IPS DF 4.7 (cell line): Measurements from ENCODE around the gene BCOR.

ENCODE experiments used
- DNase-seq: peaks from one replicate; pipeline ENCODE4 v3.0.0-alpha.2; 2013; ENCODE audit warnings: low spot score; ENCODE audit errors: extremely low read depth

The BCOR gene

GRCh38 chrX:40097504-40098263 lies at the start of gene BCOR:
BCOR (minus strand) TSS chrX:40097958; CDS start chrX:40077929, 20,029 bp downstream.
- no peak for DNase-seq

GRCh38 chrX:40147126-40147952 lies 49.6 kb upstream of the BCOR start:
- no peak for DNase-seq

DNA sequence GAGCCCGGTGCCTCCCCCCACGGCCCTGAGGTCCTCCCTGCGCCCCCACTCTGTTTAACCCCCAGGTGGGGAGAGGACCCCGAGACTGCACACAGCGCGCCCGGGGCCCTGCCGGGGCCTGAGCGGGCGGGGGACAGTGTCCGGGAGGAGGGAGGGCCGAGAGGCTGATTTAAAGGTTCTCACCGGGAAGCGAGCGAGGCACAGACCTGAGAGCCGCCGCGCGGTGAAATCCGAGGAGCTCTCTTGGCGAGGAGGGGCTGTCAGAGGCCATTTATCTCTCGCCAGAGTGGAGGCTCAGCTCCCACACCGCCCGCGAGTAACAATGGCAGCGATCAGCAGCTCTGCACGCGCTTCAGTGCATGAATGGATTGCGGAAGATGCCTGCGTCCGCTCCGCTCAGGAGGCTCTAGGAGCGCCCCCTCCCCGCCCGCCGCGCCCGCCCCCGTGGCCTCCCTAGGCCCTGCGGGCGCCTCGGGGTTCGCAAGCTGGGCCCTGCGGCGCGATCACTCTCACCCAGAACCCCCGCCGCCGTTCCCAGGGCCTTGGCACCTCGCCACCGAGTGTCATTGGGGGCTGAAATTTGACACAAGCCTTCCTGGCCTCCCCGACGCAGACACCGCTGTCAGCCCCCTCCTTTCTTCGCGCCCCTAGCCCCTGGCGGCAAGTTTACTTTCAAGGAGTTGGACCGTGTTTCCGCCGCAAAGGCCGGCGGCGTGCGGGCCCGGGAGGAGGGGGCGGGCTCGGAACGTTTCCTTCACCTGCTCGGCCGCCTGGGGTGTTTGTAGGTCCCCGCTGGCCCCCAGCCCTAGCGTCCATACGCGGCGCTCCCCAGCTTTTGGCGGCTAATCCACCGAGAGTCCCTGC lies 48.7 kb upstream of the BCOR start:
- DNase-seq: no peak

DNA sequence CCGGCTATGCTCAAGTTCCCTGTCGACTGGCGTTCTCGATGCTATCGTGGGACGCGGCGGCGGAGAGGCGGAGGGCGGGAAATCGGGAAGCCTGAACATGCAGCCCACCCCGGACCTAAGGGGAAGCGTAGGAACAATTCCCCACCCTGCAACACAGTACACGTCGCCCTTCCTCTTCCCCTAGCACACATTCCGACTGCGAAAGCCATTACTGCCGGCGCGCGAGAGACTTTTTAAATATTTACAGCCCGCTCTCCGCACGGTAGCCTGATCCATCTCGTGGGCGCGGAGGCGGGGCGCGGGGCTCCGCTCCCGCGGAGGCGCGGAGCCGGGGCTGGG lies 48.1 kb upstream of the BCOR start:
- no peak for DNase-seq

DNA sequence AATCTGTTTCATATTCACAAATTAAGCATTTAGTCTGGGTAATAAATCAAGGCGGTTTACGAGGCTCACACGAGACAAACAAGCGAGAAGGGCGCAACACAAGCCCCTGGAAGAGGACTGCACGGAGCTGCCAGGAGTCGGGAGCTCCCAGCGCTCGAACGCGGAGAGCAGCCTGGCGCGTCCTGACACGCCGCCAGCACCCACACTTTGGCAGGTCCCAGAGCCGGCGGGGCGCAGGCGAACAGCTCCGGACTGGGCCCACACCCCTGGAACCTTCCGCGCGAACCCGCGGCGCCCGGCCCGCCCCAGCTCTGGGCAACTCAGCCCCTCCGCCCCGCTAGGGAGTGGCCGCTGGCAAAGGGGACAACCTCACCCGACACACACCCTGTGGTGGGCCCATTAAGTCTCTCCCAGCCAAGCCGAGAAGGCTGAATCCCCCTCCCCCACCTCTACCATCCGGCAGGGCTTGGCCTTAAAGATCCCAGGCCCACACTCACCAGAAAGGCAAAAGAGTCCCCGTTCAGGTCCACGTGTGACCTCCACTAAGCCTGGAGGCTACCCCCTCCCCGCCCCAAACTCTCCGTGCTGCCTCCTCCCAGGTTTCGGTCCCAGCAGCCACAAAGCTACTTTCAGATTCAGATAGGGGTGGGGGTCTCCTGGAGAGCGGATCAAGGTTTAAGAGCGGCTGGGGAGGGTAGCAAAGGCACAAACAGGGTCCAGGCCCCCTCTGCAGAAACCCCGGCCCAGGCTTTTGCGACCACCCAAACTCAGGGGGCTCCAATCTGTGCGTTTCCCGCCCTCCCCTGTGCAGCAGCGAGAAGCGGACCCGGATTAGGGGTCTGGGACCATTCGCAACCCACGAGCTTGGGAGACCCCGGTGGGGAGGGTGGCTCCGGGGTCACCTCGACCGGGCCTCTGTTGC lies 47.5 kb upstream of the BCOR start:
- DNase-seq: no peak

DNA sequence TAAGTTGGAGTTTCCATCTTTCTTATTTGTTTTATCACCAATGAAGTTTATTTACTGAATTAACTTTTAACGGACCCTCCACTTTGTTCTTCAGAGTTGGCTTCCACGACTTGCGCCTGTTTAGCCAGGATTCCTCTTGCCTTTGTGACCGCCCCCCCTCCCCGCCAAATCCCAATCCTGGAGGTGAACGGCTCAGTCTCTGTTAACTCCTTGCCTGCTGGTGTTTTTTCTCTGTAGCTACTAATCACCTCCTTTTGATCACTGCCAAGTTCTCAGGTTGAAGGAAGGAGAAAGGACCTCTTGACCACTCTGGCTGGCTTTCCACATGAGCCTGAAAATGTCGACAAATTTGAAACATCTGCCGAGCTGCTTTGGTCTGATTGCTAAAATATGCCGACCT lies 46.8 kb upstream of the BCOR start:
- DNase-seq: no peak

- no peak for DNase-seq
Measured at GRCh38 chrX:40143987-40144386, 46.2 kb upstream of the BCOR start.

DNA sequence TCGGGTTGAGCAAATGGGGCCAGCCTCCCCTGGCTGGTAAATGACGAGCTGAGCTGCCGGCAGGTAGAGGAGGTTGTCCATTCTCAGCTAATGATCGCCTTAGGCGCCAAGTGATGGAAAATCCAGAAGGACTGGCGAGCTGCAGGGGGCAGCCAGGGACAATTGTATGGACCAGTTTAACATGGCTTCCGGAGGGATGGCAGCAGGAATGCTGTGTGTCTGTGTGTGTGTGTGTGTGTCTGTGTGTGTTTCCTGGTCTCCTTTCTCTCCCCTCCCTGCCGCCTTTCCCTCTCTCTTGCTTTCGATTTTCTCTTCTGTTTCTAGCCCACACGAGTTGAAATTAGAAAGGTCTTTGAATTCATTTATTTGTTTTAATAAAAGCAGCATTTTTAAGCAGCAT lies 45.2 kb upstream of the BCOR start:
- DNase-seq: no peak

DNA sequence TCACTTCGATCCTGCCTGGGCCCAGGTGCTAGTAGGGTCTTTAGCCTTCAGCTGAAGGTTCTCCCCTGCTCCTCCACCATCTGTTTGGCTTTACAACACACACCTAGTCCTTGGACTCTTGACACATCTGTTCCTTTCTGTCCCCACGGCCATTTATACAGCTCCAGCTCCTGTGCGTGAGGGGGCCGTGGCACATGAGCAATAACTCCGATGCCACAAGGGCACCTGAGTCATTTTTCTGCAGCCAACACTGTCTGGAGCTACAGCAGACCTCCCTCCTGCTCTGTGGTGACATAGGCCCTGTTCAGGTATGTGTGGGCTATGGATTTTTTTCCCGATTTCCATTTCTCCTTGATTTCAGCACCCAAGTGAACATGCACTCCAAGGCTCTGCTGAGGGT lies 44.7 kb upstream of the BCOR start:
- DNase-seq: no peak

GRCh38 chrX:40140706-40141499 lies 43.1 kb upstream of the BCOR start:
- DNase-seq: no peak

- DNase-seq: no peak
Measured at GRCh38 chrX:40132751-40133150, 35.0 kb upstream of the BCOR start.

DNA sequence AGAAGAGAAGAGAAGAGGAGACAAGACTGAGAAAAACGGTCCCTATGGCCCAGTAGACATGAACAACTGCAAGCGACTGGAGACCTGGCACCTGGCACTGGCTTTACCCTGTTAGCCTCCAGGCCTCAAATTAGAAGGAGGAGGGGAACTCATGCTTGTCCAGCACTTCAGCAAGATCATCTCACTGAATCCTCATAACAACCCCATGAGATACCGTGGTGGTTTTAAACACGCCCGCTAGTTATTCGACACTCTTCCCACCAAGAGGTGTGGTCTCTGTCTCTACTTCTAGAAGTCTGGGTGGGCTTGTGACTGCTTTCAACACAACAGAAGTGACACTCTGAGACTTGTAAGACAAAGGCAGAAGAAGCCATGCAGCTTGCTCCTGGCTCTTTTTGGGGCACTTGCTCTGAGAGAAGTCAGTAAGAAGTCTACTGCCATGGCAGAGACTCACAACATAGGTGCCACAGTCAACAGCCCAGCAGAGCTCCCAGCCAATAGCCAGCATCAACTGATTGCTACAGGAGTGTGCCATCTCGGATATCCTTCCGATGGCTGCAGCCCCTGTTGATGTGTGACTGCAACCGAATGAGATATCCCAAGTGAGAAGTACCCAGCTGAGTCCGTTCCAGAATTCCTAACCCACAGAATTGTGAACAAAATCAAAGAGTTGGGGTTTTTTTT lies 34.0 kb upstream of the BCOR start:
- no peak for DNase-seq

GRCh38 chrX:40130207-40130606 lies 32.4 kb upstream of the BCOR start:
- no peak for DNase-seq

GRCh38 chrX:40127052-40127451 lies 29.3 kb upstream of the BCOR start:
- no peak for DNase-seq

GRCh38 chrX:40122487-40122886 lies 24.7 kb upstream of the BCOR start:
- no peak for DNase-seq

DNA sequence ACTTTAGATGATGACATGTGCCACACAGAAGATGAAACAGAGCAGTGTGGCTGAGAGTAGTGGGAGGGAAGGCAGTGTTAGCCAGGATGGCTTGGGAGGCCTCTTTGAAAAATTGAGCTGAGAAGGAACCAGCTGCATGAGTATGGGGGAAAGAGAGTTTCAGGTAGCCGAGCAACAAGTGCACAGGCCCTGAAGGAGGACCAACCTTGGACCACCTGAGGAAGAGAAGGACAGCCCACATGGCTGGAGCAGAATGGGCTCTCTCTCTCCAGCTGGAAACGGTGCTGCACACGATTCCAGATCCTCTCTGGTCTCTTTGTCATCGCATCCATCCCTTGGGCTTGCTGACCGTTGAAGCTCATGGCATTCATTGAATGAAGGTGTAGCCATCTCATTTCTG lies 23.9 kb upstream of the BCOR start:
- DNase-seq: no peak

DNA sequence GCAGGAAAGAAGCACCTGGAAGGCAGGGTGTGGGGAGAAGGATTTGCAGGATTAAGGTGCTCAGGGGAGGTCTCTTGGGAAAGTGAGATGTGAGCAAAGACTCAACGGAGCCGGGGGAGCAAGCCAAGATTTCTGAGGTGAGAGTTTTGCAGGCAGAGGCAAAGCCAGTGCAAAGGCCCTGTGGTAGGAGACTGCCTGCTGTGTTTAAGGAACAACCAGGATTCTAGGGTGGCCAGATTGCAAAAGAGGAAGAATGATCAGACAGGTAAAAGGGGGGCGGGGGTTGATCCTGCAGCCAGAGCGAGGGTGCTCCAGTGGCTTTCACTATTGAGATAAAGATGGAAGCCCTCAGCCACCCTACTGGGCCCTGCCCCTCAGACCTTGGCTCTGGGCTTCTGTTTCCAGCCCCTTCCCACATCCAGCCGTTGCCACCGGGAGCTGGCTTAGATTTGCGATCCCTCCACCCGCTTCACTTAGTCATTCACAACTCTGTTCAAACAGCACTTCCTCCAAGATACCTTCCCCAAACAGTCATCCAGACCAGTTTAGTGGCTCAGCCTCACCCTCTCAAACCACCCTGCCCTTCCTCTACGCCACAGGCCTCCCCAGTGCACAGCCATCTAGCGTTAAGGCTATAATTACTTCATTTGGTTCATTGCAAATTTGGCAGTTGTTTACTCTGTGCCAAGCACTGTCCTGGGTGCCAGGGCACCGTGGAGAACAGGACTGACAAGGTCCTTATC lies 23.3 kb upstream of the BCOR start:
- DNase-seq: no peak

DNA sequence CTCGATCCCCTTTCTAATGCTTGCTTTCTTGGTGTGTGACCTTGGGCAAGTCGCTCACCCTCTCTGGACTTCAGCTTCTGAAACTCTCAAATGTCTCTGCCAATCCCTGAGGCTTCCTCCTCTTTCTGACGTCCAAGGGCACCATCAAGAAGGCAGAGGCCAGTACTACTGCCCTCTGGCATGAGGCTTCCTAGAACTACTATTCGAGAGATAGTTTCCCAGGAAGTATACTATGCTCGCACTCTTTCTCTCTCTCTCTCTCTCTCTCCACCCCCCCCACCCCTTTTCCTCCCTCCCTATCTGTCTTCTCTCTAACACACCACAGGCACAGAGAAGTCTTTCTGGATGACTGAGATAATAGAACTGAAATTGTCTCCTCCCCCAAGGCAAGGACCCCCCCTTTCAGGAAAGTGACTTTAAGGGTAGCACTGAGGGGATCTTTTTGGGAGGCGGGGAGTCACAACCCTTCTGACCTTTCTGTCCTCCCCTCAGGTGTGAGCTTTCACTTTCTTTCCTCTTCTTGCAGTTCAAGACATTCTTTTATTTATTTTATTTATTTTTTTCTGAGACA lies 20.0 kb upstream of the BCOR start:
- no peak for DNase-seq
